ENCODE results near the gene MYRF. TPM values are rescaled to one million over a fixed set of nuclear protein-coding genes. Genes with fewer than 3 reads are reported as not detected.

Gene MYRF
- total and polyA plus RNA-seq, 2 donors (not counting 3 experiments of a cell fraction or from before 2014, with no cell fraction given): 0.82 to 0.98 TPM

- Histone ChIP-seq H3K4me2 (ENCODE audit: insufficient read depth, low read length) (no peak overlapping the region), H3K9me3 (replicated peaks; ENCODE audit: control insufficient read depth, insufficient read depth, low read length) (no peaks in the 10 kb centered on the region), H3K9ac (replicated peaks; ENCODE audit: extremely low read depth, insufficient read depth, low read length) (no peak overlapping the region), H3K4me3 (replicated peaks in 1 of 3; ENCODE audit: insufficient read depth in 1 of 3, low read depth in 1 of 3, low read length in 3 of 3) (no peak overlapping the region), H3K9me1 (replicated peaks; ENCODE audit: control insufficient read depth, extremely low read depth, insufficient read depth, low read length) (no peaks in the 10 kb centered on the region), H2AFZ (ENCODE audit: low read depth, low read length) (no peak overlapping the region), H3K27ac (ENCODE audit: insufficient read depth, low read depth, low read length) (no peak overlapping the region), H3K36me3 (ENCODE audit: control insufficient read depth in 2 of 2, extremely low read depth in 1 of 2, insufficient read depth in 2 of 2, low read length in 2 of 2) (no peaks in the 10 kb centered on the region), H3K79me2 (ENCODE audit: control insufficient read depth, insufficient read depth, low read length) (no peaks in the 10 kb centered on the region), H3K4me1 (ENCODE audit: control insufficient read depth, extremely low read depth, insufficient read depth, low read length) (no peaks in the 10 kb centered on the region), H4K20me1 (replicated peaks; ENCODE audit: control insufficient read depth, extremely low read depth, insufficient read depth, low read length) (no peaks in the 10 kb centered on the region), H3K27me3 (ENCODE audit: control insufficient read depth in 2 of 2, insufficient read depth in 2 of 2, low read length in 2 of 2) (no peaks in the 10 kb centered on the region)
- no TSS peak for BruUV-seq (replicated peaks)
- ChIA-PET CTCF (interaction anchor here (0.6 to 2.7 kb wide), 5 partner anchors 9 to 24 kb away, joined by 3 to 12 read pairs (median 3); no protein-coding TSS in a partner anchor), POLR2A (no interaction called here)
- dilution Hi-C loops (cut with MboI; ENCODE audit: extremely low pct_ligation_motif_present, low sequenced_read_pairs) (no loop called here), intact Hi-C loops (cut with micrococcal nuclease) (no loop called here)
- no peak for TF ChIP-seq POLR2A (IDR thresholded peaks at IDR 0.05; ENCODE audit: low read depth, low read length)
- no peak for TF ChIP-seq CTCF (IDR thresholded peaks at IDR 0.05; ENCODE audit: extremely low read depth in 1 of 2, insufficient read depth in 1 of 2, low read depth in 1 of 2, low read length in 2 of 2)
- TF ChIP-seq GATA2 (IDR thresholded peaks at IDR 0.05; ENCODE audit: insufficient read depth, insufficient read length, low read depth, low read length): no peak
- no peak for TF ChIP-seq POLR2AphosphoS5 (IDR thresholded peaks at IDR 0.05; ENCODE audit: insufficient read depth, low read depth, low read length)
- no peak for TF ChIP-seq EZH2 (IDR thresholded peaks at IDR 0.05; ENCODE audit: borderline replicate concordance, low read depth, low read length, severe bottlenecking)
- TF ChIP-seq JUN (IDR thresholded peaks at IDR 0.05; ENCODE audit: borderline replicate concordance, insufficient read depth, insufficient read length, low read depth): no peak
- no peak for TF ChIP-seq FOS (IDR thresholded peaks at IDR 0.05; ENCODE audit: borderline replicate concordance, insufficient read depth, low read length)
- no peak for TF ChIP-seq MYC (IDR thresholded peaks at IDR 0.05; ENCODE audit: low read depth, low read length)
- no peak for TF ChIP-seq MAX (IDR thresholded peaks at IDR 0.05; ENCODE audit: insufficient read depth, insufficient read length)
- FAIRE-seq (no peak), DNase-seq (ENCODE audit: low read depth, low spot score) (no peak)
Measured at GRCh38 chr11:61709572-61709971, 42.9 kb upstream of the MYRF start.
